ENCODE results near the gene TNFRSF19. TPM values are rescaled to one million over a fixed set of nuclear protein-coding genes. Genes with fewer than 3 reads are reported as not detected.

The TNFRSF19 gene
- total RNA-seq, 4 donors from 2014 or later, result 4.9 to 9.2 (median 7.7) TPM

DNA sequence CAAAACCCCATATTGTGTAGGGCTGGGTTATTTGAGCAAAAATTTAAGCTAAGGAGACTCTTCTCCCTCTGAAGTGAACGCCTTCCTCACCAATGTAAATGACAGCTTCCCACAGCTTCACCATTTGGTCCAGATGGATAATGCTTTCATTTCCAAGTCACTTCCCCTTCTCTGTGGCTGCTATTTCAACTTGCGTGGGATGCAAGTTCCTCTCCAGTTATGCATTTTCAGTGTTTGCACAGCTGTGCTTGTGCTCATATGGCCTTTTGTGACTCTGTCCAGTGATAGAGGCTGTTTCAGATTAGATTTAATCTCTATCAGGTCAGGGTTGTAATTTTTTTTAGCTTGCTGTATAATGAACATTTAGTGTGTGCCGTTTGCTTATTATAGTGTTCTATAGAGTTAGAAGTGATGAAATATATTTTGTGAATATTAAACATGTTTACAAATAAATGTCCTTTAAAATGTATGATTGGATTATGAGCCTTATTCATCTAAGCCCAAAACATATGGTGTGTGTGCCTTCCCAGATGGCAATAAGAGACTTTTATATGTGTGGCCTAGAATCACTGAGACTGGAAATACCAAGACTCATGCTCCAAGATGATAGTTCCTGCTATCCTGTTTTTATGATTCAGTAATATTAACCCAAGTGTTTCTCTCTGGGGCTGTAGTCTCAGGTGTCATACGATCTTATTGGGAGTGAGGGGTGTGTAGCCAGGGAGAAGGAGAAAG, 86.6 kb downstream of the TNFRSF19 start:
- intact Hi-C loops (cut with DNase I), result no loop called here
- no peak for DNase-seq
- Histone ChIP-seq H3K9me3 (no peaks in the 10 kb centered on the region), H3K36me3 (no peaks in the 10 kb centered on the region), H3K27ac (no peak overlapping the region), H3K4me1 (no peaks in the 10 kb centered on the region), H3K4me3 (replicated peaks in 1 of 3) (no peak overlapping the region), H3K27me3 (no peaks in the 10 kb centered on the region)
- TF ChIP-seq CTCF (IDR thresholded peaks at IDR 0.05) (no peak), POLR2A (IDR thresholded peaks at IDR 0.05) (no peak)
- 69 to 75% methylated on average over 4 of the region's 4 CpGs for WGBS, 2 donors

DNA sequence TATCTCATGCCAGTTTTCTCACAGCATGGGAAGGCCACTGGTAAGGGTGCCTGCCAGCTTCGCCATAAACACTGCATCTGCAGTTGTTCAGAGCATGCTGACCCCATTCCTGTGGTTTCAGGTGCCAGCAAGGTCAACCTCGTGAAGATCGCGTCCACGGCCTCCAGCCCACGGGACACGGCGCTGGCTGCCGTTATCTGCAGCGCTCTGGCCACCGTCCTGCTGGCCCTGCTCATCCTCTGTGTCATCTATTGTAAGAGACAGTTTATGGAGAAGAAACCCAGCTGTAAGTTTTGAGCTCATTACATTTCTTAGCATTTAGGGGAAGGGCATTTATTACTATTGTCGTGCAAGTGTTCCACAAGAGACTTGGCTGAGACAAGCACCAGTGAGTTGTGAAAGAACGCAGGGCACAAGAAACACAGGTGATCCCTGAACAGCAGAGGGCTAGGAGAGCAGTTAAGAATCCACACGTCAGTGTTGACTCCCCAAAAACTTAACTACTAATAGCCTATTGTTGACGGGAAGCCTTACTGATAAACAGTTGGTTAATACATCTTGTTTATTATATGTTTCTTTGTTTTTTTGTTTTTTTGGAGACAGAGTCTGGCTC, 88.8 kb downstream of the TNFRSF19 start:
- no peaks in the 10 kb centered on the region for H3K36me3 ChIP-seq
- no peaks in the 10 kb centered on the region for H3K4me1 ChIP-seq
- 87 to 88% methylated on average over 15 of the region's 15 CpGs for WGBS, 2 donors
- intact Hi-C loops (cut with DNase I), result no loop called here
- H3K27ac ChIP-seq, result no peak overlapping the region
- no peak for DNase-seq
- H3K4me3 ChIP-seq (replicated peaks in 1 of 3), result no peak overlapping the region
- H3K9me3 ChIP-seq, result no peaks in the 10 kb centered on the region
- TF ChIP-seq POLR2A (IDR thresholded peaks at IDR 0.05) (no peak), CTCF (IDR thresholded peaks at IDR 0.05) (no peak)
- H3K27me3 ChIP-seq, result no peaks in the 10 kb centered on the region

- no peak overlapping the region for H3K4me3 ChIP-seq (replicated peaks in 1 of 3)
- TF ChIP-seq CTCF (IDR thresholded peaks at IDR 0.05) (no peak), POLR2A (IDR thresholded peaks at IDR 0.05) (no peak)
- no peaks in the 10 kb centered on the region for H3K27me3 ChIP-seq
- 83 to 86% methylated on average over 6 to 9 of the region's 9 CpGs for WGBS, 2 donors
- no peaks in the 10 kb centered on the region for H3K36me3 ChIP-seq
- H3K4me1 ChIP-seq, result no peaks in the 10 kb centered on the region
- H3K27ac ChIP-seq, result no peak overlapping the region
- intact Hi-C loops (cut with DNase I), result no loop called here
- DNase-seq, result no peak
- no peaks in the 10 kb centered on the region for H3K9me3 ChIP-seq
These were observed 90.0 kb downstream of the TNFRSF19 start for GRCh38 chr13:23660249-23660648.

- no peak for TF ChIP-seq CTCF (IDR thresholded peaks at IDR 0.05)
- no peak for TF ChIP-seq POLR2A (IDR thresholded peaks at IDR 0.05)
- no peaks in the 10 kb centered on the region for H3K27me3 ChIP-seq
- DNase-seq, result no peak
- H3K4me1 ChIP-seq, result no peaks in the 10 kb centered on the region
- intact Hi-C loops (cut with DNase I), result no loop called here
- no peaks in the 10 kb centered on the region for H3K9me3 ChIP-seq
- H3K27ac ChIP-seq, result no peak overlapping the region
- H3K4me3 ChIP-seq (replicated peaks in 1 of 3), result no peak overlapping the region
- no peaks in the 10 kb centered on the region for H3K36me3 ChIP-seq
- 92 to 93% methylated on average over 8 of the region's 8 CpGs for WGBS, 2 donors
These were observed 96.4 kb downstream of the TNFRSF19 start for GRCh38 chr13:23666582-23666981.

GRCh38 chr13:23667750-23668149, 97.5 kb downstream of the TNFRSF19 start:
- no peak overlapping the region for H3K27ac ChIP-seq
- no peaks in the 10 kb centered on the region for H3K9me3 ChIP-seq
- no peaks in the 10 kb centered on the region for H3K4me1 ChIP-seq
- no peaks in the 10 kb centered on the region for H3K36me3 ChIP-seq
- intact Hi-C loops (cut with DNase I), result no loop called here
- H3K27me3 ChIP-seq, result no peaks in the 10 kb centered on the region
- 92 to 94% methylated on average over 6 of the region's 6 CpGs for WGBS, 2 donors
- no peak for DNase-seq
- no peak overlapping the region for H3K4me3 ChIP-seq (replicated peaks in 1 of 3)
- no peak for TF ChIP-seq POLR2A (IDR thresholded peaks at IDR 0.05)
- no peak for TF ChIP-seq CTCF (IDR thresholded peaks at IDR 0.05)

Measured in thyroid gland (tissue), 4 donors.